ENCODE measurements around the gene MRTFA.

DNA sequence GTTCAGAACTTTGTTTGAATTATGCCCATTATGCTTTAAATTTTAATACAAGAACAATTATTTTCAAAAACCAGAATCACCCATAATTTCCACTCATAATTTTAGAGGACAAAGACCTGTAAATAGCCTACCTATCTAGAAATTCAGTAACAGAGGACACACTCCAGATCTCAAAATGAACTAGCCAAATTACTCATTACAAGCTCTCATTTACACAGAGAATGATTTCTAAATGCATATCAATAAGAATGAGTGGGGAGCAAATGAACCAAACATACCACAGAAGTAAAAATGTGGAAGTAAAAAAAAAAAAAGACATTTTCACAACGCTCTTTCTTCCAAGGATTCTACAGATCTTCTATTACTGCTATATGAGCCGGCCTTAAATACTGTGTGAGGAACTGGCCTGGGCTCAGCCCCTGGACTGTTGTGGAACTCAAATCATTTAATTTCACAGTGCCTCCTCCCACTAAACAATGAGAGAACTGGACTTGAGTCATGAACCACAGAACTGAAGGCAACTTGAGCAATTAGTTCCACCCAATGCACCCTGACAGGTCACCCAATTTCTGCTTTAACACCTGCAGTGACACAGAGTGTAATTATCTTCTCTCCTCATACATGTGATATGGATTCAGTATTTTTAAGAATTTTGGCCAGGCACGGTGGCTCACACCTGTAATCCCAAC is 8.0 kb downstream of the MRTFA start:
- TF ChIP-seq POLR2A (IDR thresholded peaks at IDR 0.05): no peak
- TF ChIP-seq CTCF (IDR thresholded peaks at IDR 0.05): no peak

Measured in thyroid gland (tissue), 4 donors.